ENCODE measurements around the gene PBX1.

DNA sequence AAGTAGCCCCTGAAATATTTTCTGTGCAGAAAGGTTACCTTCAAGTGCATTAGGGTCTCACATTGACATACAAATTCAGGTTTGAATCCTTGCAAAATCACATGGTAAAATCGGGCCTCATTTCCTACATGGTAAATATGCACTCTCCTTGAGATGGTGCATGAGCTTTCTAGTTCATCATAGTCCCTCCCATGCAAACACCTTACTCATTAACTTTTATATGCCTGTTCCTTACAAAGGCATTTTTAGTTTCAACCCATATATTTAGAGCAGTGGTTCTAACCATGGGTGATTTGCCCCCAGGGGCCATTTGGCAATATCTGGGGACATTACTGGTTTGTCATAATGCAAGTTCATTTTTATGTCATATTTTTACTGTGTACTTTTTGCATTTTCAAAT, 37.2 kb downstream of the PBX1 start:
- TF ChIP-seq, protein P1, sequence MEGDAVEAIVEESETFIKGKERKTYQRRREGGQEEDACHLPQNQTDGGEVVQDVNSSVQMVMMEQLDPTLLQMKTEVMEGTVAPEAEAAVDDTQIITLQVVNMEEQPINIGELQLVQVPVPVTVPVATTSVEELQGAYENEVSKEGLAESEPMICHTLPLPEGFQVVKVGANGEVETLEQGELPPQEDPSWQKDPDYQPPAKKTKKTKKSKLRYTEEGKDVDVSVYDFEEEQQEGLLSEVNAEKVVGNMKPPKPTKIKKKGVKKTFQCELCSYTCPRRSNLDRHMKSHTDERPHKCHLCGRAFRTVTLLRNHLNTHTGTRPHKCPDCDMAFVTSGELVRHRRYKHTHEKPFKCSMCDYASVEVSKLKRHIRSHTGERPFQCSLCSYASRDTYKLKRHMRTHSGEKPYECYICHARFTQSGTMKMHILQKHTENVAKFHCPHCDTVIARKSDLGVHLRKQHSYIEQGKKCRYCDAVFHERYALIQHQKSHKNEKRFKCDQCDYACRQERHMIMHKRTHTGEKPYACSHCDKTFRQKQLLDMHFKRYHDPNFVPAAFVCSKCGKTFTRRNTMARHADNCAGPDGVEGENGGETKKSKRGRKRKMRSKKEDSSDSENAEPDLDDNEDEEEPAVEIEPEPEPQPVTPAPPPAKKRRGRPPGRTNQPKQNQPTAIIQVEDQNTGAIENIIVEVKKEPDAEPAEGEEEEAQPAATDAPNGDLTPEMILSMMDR (IDR thresholded peaks at IDR 0.05): no peak
- TF ChIP-seq POLR2A (IDR thresholded peaks at IDR 0.05): no peak

Data from right lobe of liver (tissue), 4 donors.